Kidney (tissue), 14 donors: Measurements from ENCODE around the gene TOR1AIP1. TPM values are rescaled to one million over a fixed set of nuclear protein-coding genes. Genes with fewer than 3 reads are reported as not detected.

Experiments
- DNase-seq, 5 donors: peaks; one replicate each; pipeline ENCODE4 v3.0.0-alpha.2; 2013 to 2020
- FAIRE-seq: peaks from 2 replicates; lab custom pipeline; 2012; peaks lifted over from hg19 to GRCh38; lab: Jason Lieb, UNC
- H3K27ac ChIP-seq, 2 donors: one replicate each; pipeline ENCODE4 v1.7.0; 2013; ENCODE audit warnings: low read depth in 2 of 2, low read length in 2 of 2, inconsistent platforms in 1 of 2
- H3K27me3 ChIP-seq: one replicate; pipeline ENCODE4 v1.7.1; 2013; ENCODE audit warnings: low read length, inconsistent platforms; ENCODE audit not compliant: control insufficient read depth, insufficient read depth
- H3K36me3 ChIP-seq, 3 donors: one replicate each; pipeline versions ENCODE4 v1.7.0 to v1.7.1; 2013; ENCODE audit warnings: low read length in 3 of 3, control low read depth in 1 of 3, inconsistent platforms in 1 of 3; ENCODE audit not compliant: insufficient read depth in 3 of 3, control insufficient read depth in 2 of 3
- H3K4me1 ChIP-seq, 3 donors: one replicate each; pipeline versions ENCODE4 v1.7.0 to v1.7.1; 2013; ENCODE audit warnings: low read length in 3 of 3, inconsistent platforms in 1 of 3, low read depth in 1 of 3; ENCODE audit not compliant: control insufficient read depth in 2 of 3, insufficient read depth in 2 of 3
- H3K4me3 ChIP-seq, 3 donors: one replicate each; pipeline versions ENCODE4 v1.7.0 to v1.8.1; 2013; ENCODE audit warnings: low read length in 3 of 3, control low read depth in 1 of 3, inconsistent platforms in 1 of 3
- H3K9ac ChIP-seq, 3 donors: one replicate each; pipeline versions ENCODE4 v1.7.0 to v1.7.1; 2013; ENCODE audit warnings: low read length in 3 of 3, control low read depth in 1 of 3, inconsistent platforms in 1 of 3
- H3K9me3 ChIP-seq, 3 donors: one replicate each; pipeline versions ENCODE4 v1.7.0 to v1.7.1; 2013; ENCODE audit warnings: low read length in 3 of 3, control low read depth in 1 of 3, inconsistent platforms in 1 of 3; ENCODE audit not compliant: control insufficient read depth in 2 of 3, insufficient read depth in 1 of 3
- intact Hi-C: fragments of 100-400 bp; cut with DNase I; formaldehyde crosslinking; loops from one replicate; pipeline ENCODE4 v1.11.1; 2022
- polyA plus RNA-seq: library from polyadenylated mRNA; stranded (reverse); fragments of 350-450 nt; fragmentation: Illumina TruSeq; extraction: RNeasy Lipid Tissue Mini Kit (QIAGEN cat#74804); gene quantifications from one replicate; pipeline ENCODE4 v1.2.3, GENCODE V29; 2014; ENCODE audit warnings: low read depth, low replicate concordance; ENCODE audit not compliant: insufficient read depth
- total RNA-seq: library from RNA; stranded (reverse); fragmentation: NEBNext Ultra II Directional; extraction: Animal tissue kit (Norgen Biotek cat#: 25700); gene quantifications from one replicate; pipeline ENCODE4 v1.2.1, GENCODE V29; 2021
- TF ChIP-seq, protein P1 (sequence below): IDR thresholded peaks from 3 replicates; pipeline ENCODE4 v1.5.1; 2012; ENCODE audit warnings: mild to moderate bottlenecking, moderate library complexity, borderline replicate concordance; ENCODE audit not compliant: insufficient read depth; ENCODE audit errors: extremely low read depth
- donor health status: control.
- donor health status: control.
- donor health status: control.
- donor health status: control.
- donor health status: control.
- donor health status: DM: yes; HTN: yes; CAD: no.
- donor health status: Normal renal cell carcinoma (clear cell type).

The TOR1AIP1 gene
- total and polyA plus RNA-seq, 2 donors from 2014 or later = 20.8 to 44.2 TPM

DNA sequence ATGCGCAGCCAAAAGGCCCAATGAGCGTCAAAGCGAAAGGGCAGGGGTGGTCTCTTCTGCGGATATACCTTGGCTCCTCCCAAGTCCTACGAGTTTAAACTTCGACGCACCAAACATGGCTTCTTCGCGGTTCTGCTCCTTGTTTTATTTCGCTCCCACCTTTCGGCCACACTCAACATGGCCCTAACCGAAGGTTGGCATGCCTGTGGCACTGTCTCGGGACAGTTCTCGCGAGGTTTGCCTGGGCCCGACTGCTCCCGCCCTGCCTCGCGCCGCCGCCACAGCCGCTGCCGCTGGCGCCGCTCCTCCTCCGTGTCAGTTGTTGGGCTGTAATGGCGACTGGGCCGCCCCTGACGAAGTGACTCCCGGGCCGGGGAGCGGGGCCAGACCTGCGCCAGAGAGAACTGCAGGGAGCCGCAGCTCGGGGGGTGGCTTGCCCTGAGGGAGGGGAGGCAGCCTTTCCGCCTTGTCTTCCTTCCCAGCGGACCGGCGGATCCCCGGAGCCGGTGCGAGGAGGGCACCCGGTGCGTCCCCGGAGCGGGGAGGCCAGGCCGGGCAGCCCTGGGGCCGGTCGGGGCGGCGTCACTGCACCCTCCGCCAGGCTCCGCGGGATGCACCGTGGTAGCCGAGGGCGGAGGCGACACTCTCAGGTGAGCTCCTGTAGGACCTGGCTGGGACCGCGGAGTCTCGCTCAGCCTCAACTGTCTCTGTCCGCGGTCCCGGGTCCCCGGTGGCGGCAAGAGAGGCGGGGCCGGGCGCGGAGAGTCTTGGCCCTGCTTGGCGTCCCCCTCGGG lies 72.6 kb downstream of the TOR1AIP1 start, which contains the start of gene CEP350:
Gene CEP350, plus strand, starts transcription at position 318 of the 794 bp plus-strand sequence. CDS start 31,372 bp downstream, outside the sequence.
- FAIRE-seq = peak; percentile 73

DNA sequence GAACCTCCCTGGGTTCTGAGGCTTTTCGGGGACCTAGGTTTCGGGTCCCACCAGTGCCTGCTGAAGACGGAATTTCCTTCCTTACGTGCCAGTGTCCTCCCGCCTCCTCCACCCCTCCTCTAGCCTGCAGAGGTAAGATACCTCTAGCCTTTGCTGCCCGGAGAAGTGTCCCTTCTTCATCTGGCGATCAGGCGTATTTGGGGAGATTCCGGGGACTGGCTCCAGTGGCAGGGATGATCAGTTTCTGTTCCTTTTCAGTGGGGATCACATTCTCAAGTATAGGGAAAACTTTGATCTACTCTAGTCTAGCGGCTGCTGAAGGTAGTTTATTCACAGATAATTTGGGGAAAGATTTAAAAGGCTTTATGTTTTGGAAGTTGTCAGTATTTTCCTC lies 73.2 kb downstream of the TOR1AIP1 start:
- intact Hi-C loops = no loop called here
- TF ChIP-seq, protein P1, sequence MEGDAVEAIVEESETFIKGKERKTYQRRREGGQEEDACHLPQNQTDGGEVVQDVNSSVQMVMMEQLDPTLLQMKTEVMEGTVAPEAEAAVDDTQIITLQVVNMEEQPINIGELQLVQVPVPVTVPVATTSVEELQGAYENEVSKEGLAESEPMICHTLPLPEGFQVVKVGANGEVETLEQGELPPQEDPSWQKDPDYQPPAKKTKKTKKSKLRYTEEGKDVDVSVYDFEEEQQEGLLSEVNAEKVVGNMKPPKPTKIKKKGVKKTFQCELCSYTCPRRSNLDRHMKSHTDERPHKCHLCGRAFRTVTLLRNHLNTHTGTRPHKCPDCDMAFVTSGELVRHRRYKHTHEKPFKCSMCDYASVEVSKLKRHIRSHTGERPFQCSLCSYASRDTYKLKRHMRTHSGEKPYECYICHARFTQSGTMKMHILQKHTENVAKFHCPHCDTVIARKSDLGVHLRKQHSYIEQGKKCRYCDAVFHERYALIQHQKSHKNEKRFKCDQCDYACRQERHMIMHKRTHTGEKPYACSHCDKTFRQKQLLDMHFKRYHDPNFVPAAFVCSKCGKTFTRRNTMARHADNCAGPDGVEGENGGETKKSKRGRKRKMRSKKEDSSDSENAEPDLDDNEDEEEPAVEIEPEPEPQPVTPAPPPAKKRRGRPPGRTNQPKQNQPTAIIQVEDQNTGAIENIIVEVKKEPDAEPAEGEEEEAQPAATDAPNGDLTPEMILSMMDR = no peak
- FAIRE-seq (no peak), DNase-seq (peak in 2 of 5 donors; percentile 63 to 67)
- Histone ChIP-seq H3K4me1 (peaks cover 0 to 5% (median 4%) of the 10 kb centered on the region in 3 donors), H3K9ac (peak overlapping the region; percentile 65 to 95 (median 89)), H3K36me3 (no peaks in the 10 kb centered on the region), H3K9me3 (no peaks in the 10 kb centered on the region), H3K27me3 (no peaks in the 10 kb centered on the region), H3K4me3 (peak overlapping the region; percentile 91 to 99 (median 99)), H3K27ac (peak overlapping the region; percentile 86 to 96)

More for the DNA sequence above, 72.6 kb downstream of the TOR1AIP1 start, which contains the start of gene CEP350:
- Histone ChIP-seq H3K9ac (peak within 1 kb of the TSS; percentile 89 to 98 (median 95)), H3K27ac (peak within 1 kb of the TSS; percentile 86 to 96), H3K36me3 (no peaks in the 10 kb centered on the region), H3K4me3 (peak within 1 kb of the TSS; percentile 91 to 99 (median 99)), H3K4me1 (peaks cover 0 to 5% (median 4%) of the 10 kb centered on the region in 3 donors), H3K27me3 (no peaks in the 10 kb centered on the region), H3K9me3 (no peaks in the 10 kb centered on the region)
- peak; percentile 99 to 100 (median 99) for DNase-seq
- intact Hi-C loops = no loop called here
- TF ChIP-seq, protein P1 = peak; percentile 6

DNA sequence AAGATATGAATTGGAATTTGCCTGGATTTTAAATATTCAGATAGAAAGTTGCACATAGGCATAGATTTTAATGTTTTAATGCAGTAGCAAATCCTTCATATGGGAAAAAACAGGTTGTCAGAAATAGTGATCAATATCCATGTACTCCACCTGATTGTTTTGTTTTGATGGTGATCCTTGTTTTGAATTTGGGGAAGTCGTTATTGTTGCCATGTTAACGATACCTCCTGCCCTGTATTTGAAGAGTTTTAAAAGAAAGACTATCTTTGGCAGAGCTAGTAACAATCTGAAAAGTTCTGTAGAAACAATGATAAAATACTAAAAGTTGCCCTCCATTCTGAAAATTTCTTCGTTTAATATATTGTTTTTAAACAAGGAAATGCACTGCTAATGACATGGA lies 73.6 kb downstream of the TOR1AIP1 start:
- H3K4me3 ChIP-seq = peak overlapping the region; percentile 91 to 99 (median 99)
- intact Hi-C loops = no loop called here
- H3K9ac ChIP-seq = peak overlapping the region; percentile 65 to 95 (median 89)
- H3K4me1 ChIP-seq = peaks cover 0 to 5% (median 4%) of the 10 kb centered on the region in 3 donors
- H3K36me3 ChIP-seq = no peaks in the 10 kb centered on the region
- H3K27me3 ChIP-seq = no peaks in the 10 kb centered on the region
- TF ChIP-seq, protein P1 = no peak
- no peak overlapping the region for H3K27ac ChIP-seq
- no peak for FAIRE-seq
- DNase-seq = no peak
- no peaks in the 10 kb centered on the region for H3K9me3 ChIP-seq
